NCI-H1417 (cell line): ENCODE measurements around the gene NUP42.
"Not testable (repeated sequence)": the region's sequence is repeated elsewhere in the genome, so short reads cannot be mapped to it uniquely, and the experiment has no call there.

Source experiments
- DNase-seq, 3 experiments: peaks; one replicate each; lab custom pipeline; 2025; lab: John Stamatoyannopoulos, UW

NUP42 gene, protein sequence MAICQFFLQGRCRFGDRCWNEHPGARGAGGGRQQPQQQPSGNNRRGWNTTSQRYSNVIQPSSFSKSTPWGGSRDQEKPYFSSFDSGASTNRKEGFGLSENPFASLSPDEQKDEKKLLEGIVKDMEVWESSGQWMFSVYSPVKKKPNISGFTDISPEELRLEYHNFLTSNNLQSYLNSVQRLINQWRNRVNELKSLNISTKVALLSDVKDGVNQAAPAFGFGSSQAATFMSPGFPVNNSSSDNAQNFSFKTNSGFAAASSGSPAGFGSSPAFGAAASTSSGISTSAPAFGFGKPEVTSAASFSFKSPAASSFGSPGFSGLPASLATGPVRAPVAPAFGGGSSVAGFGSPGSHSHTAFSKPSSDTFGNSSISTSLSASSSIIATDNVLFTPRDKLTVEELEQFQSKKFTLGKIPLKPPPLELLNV

DNA sequence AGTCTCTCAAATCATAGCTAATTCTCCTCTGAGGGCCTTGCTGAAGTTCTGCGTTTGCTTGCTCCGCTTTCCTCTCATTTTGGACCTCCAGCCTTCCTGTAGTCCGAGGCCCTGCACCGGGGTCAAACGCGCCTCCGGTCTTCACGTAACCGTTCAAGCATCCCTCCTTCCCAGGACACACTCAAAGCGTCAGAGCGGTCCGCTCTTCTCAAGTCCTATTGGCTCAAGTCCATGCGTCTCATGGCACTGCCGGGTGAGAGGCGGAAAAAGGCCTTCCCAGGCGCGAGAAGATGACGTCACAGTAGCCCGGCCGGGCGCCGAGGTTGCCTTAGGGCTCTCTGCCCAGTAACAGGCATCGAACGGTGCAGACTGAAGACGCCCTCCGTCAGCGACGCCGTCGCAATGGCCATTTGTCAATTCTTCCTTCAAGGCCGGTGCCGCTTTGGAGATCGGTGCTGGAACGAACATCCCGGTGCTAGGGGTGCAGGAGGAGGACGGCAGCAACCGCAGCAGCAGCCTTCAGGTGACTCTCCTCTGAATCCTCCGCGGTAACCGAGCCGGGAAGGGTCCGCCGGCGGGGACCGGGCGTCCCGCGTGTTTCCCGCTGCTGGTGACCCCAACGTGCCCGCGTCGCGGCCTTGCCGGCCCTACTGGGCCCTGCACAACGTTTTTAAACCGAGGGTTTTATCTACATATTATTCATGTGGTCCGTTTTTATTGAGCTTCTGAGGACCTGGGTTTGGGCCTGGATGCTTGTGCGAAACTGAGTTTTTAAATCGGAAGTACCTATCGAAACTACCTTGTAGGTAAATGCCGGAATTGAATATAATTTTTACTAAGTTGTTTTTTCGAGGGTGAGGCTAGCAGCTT, at the start of gene NUP42:
TSS of gene NUP42 (plus strand) at position 365 of the 870 bp plus-strand sequence. CDS start at position 403, 38 bp downstream.
- peak; percentile 98 to 100 (median 99) for DNase-seq

DNA sequence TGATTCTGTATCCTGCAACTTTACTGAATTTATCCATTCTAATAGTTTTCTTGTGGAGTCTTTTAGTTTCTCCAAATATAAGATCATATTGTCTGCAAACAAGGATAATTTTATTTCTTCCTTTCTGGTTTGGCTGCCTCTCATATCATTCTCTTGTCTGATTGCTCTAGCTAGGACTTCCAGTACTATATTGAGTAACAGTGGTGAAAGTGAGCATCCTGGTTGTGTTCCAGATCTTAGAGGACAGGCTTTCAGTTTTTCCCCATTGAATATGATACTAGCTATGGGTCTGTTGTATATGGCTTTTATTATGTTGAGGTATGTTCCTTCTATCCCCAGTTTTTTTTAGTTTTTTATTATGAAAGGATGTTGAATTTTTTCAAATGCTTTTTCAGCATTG, 48.1 kb upstream of the NUP42 start:
- no peak for DNase-seq

DNA sequence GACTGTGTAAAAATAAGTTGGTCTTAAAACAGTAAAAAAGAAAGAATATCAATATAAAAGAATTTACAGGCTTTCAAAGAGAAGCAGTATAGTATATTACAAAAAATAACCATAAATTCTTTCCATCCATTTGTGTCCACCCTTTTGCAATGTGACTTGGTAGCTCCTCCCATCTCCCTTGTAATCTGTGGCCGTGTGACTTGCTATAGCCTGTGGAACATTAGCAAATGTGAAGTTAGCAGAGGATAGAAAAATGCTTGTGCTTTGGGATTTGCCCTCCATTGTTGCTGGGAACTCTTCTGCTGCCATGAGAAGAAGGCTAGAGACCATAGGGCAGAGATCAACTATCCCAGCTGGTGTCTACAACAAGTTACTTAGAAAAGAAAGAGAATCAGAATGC, 46.1 kb upstream of the NUP42 start:
- DNase-seq: no peak

DNA sequence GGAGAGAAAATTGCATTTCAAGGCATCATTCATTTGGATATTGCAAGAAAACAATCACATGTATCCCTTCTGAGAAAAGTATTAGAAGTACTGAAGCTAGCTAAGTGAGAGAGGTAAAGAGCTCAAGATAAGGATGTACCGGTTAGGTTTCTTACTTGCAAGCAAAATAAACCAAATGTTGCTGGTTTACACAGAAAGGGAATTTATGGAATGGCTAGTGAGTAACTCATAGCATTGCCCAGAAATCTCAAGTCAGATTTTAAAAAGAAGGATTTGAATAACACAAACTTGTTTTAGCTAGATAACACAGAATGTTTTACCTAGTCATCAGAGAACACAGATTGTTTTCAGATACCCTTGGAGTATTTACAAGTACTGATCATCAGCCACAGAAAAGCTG, 45.6 kb upstream of the NUP42 start:
- DNase-seq: no peak

DNA sequence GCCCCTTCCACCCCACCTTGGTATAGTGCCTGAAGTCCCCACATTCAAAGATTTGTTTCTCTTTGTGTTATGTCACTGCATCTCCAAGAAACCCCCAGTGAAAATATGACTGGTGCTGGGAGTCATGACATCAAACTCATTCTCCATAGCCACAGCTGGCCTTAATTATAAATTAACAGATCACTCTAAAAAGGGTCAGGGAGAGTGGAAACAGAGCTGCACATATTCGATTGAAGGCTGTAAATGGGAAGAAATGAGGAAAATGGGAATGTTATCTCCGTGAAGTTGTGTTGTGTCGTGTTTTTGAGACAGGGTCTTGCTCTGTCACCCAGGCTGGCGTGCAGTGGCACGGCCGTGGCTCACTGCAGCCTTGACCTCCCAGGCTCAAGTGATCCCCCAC, 24.2 kb upstream of the NUP42 start:
- DNase-seq: no peak

DNA sequence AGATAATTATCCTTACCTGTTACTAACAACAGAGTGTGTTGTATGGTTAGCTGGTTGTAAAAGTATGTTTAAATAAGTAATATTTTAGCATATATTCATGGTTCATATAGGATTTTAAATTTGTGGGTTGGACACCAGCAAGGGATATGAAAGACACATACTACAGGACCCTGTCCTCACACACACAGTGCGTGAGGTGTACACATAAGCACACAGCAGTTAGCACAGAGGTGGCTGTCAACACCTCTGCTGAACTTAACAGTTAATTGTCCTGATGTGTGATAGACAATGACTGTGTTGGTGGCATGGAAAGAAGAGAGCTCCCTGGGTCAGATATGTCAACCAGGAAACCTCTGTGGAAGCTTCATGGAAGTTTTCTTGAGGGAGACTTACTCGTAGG, 23.3 kb upstream of the NUP42 start:
- no peak for DNase-seq

DNA sequence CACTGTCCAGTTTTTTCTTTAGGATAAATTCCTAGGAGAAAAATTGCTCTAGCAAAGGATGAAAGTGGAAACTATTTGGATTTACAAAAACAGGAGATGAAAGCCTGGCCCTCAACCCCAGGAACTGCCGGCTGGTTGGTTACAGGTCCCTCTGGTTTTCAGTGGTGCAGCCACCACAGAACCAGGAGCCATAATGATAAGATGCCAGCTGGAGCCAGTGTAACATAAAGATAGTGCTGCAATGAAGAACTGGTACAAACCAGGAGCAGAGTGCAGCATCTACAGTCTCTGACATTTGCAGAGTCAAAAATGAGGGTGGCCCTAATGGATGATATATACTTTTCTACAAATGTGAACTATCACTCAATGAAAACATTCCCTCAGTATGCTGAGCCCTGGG, 20.4 kb upstream of the NUP42 start:
- DNase-seq: no peak

DNA sequence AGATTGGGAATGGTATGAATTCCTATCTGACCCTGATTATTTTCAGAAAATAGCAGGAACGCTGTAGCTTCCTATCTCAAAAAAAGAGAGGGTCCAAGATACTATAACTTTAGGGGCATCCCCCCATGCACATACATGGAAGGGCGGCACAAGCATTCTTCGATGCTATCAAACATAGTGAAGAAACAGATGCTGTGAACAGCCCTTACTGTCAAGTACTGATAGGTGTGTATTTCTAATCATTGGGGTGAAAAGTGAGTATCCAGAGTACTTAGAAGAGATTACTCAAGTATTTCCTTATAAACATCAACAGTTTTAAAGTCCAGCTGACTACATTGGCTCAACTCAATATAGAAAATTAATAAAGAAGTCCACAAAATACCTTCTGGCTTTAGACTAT, 17.0 kb upstream of the NUP42 start:
- DNase-seq: no peak

DNA sequence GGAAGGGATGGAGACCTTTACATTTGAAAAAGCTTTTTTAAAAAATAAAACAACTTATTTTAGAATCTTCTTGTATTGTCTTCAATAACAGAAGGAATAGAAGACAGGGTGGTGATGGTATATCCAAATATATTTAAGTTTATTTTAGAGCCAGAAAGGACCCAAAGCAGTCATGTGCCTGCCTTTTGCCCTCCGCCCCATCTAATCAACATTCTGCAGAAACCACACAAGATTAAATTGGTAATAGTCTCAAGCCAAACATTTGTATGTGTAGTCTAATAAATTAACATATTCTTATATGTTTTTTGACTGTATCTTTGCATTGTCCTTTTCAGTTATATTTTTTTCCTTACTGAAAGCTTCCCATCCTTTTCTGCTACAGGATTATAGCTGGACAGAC, 16.5 kb upstream of the NUP42 start:
- DNase-seq: no peak

DNA sequence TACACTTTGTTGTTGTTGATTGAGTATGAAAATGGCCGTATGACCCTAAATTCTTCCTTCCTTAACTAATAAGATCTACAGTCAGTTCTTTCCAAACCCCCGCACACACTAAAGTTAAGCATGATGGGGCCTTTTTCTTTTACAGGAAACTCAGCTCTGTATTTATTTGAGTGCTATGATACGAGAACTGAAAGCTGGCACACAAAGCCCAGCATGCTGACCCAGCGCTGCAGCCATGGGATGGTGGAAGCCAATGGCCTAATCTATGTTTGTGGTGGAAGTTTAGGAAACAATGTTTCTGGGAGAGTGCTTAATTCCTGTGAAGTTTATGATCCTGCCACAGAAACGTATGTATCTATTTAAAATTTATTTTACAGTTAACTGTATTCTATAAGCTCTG, 14.2 kb upstream of the NUP42 start:
- no peak for DNase-seq

DNA sequence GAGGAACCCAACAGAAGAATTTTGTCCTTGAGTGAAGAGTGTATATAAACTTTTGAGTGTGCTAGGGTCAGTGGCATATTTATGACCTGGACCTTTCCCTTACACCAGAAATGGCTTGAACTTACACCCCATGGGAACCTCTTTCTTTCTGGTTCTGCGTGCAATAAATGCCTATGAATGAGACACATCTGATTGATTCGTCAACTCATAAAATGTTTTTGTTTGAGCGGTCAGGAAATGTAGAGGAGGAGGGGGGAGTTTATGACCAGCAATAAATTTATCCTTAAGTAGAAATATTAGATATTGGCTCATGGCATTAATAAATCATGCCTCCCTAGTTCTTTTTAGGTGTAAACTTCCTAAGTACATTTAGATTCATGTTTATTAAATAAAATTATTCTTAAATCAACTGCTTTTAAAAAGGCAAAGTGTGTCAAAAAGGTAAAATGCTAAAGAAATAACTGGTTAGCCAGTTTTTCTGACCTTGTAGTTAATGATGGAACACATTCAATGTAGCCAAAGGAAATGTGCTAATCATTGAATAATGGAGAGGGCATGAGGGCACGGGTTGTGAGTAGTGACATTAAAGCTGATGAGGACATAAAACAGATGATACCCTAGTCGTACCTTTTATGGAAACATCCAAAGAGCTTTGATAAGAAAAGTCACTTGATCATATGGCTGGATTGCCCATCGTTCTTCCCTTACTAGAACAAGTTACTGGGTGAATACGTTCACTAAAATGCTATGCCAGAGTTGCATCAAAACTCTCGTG, 13.6 kb upstream of the NUP42 start:
- no peak for DNase-seq

DNA sequence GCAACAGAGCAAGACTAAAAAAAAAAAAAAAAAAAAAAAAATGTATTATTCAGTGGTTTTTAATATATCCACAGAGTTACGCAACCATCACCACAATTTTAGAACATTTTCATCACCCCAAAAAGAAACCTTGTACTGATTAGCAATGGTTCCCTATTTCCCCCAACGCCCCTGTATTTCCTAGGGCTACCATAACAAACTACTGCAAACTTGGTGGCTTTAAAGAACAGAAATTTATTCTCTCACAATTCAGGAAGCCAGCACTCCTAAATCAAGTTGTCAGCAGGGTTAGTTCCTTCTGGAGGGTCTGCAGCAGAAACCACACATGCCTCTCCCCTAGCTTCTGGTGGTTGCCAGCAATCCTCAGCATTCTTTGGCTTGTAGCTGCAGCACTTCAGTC, 5.9 kb upstream of the NUP42 start:
- DNase-seq: no peak

DNA sequence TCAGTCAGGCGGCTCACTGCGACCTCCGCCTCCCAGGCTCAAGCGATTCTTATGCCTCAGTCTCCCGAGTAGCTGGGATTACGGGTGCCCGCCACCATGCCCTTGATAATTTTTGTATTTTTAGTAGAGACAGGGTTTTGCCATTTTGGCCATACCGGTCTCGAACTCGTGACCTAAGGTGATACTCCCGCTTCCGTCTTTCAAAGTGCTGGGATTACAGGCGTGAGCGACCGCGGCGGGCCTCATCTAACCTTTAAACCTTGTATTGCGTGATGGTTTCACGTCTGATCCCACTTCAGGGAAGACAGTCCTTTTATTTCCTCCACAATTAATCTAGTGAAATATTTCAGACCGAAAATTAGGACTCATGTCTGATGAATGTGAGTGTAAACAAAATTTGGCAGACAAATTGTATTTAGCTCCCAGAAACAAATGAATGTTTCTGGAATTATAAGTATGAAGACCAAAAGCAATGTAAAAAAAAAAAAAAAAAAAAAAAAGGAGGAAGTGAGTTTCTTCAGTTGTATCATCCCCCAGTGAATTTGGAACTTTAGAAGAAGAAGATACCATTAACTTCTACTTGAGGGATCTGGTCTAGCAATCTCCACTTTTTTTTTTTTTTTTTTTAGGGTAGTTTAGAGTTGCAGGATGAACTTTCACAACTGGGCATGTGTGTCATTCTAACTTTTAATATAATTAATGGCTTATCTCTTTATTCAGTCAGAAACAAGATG, 1.6 kb downstream of the NUP42 start:
- DNase-seq: no peak

DNA sequence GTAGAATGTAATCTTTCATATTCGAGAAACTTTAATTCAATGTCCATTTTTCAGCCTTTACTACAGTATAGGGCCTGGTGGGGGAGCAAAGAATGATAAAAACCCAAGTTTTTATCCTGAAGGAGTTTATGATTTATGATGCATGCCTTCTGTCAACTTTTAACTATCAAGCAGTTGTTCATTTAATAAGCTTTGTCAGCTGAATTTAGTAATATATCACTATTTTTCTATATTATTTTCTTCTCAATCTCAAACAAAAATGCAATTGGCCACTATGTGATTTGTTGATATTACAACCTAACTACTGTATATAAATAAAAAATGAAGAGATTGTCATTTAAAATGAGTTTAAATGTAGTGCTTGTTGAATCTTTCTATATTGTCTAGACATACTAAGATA, 2.4 kb downstream of the NUP42 start:
- no peak for DNase-seq

DNA sequence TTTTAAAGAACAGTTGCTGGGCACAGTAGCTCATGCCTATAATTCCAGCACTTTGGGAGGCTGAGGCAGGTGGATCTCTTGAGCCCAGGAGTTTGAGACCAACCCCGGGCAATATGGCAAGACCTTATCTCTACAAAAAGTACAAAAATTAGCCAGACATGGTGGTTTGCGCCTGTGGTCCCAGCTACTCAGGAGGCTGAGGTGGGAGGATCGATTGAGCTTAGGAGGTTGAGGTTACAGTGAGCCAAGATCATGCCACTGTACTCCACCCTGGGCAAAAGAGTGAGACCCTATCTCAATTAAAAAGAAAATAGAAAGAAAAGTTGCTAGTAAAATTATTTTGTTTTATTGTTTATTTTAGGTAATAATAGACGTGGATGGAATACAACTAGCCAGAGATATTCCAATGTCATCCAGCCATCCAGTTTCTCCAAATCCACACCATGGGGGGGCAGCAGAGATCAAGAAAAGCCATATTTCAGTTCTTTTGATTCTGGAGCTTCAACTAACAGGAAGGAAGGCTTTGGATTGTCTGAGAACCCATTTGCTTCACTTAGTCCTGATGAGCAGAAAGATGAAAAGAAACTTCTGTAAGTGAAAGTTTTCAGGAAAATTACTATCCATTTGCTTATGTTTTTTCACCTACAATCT, 3.0 kb downstream of the NUP42 start:
- peak in 2 of 3 experiments; percentile 7 to 32 for DNase-seq

DNA sequence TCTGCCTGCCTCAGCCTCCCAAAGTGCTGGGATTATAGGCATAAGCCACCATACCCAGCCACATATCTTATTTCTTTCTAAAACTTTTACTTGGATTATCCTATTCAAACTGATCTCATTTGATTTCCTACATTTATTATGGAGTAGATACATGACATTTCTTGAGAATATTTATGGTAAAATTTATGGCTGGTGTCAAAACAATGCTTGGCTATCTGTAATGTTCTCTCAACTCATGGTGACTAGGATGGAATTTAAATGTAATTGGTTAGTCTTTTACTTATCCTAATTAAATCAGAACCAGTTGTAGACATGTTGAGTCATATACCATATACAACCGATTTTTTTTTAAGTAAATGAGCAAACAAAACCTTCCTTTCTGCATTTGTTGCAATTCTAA, 4.1 kb downstream of the NUP42 start:
- no peak for DNase-seq

DNA sequence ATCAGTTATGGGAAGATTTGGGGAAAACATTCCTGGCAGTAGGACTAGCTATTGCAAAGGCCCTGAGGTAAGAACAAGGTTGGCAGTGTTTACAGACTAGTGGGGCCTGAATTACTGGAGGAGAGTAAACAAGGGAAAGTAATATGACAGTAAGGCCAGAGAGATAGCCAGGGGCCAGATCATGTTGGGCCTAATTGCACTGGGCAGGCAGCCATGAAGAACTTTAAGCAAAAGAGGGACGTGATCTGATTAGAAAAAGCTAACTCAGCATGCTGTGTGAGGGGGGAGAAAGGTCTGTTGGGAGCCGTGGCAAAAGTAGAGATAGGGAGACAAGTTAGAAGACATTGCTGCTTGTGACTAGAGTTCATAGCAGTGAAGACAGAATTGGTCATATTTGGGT, 9.2 kb downstream of the NUP42 start:
- peak in 1 of 3 experiments; percentile 44 for DNase-seq

DNA sequence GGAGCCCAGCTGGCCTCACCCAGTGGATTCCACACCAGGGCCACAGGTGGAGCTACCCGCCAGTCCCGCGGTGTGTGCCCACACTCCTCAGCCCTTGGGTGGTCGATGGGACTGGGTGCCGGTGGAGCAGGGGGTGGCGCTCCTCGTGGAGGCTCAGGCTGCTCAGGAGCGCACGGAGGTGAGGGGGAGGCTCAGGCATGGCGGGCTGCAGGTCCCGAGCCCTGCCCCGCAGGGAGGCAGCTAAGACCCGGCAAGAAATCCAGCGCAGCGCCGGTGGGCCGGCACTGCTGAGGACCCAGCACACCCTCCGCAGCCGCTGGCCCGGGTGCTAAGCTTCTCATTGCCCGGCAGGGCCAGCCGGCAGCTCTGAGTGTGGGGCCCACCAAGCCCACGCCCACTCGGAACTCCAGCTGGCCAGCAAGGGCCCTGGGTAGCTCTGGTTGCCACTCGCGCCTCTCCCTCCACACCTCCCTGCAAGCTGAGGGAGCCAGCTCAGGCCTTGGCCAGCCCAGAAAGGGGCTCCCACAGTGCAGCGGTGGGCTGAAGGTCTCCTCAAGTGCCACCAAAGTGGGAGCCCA, 11.9 kb downstream of the NUP42 start:
- not testable (repeated sequence) for DNase-seq

DNA sequence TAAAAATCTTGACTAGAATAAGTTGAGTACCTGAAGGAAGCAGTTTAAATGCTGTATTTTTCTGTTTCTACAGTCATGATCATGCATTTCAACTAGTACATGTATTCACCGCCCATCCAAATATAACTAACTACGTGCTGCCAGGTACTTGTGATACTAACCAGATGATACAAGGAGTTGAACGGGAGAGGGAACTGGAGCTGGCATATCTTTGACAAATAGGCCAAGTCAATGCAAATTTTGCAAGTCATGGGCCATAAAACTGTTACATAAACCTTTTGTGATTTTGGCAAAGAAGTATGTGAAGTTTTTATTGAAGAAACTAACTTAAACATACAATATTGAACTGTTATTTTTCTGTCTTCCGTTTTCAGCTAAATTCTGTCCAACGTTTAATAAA, 14.5 kb downstream of the NUP42 start:
- DNase-seq: no peak

DNA sequence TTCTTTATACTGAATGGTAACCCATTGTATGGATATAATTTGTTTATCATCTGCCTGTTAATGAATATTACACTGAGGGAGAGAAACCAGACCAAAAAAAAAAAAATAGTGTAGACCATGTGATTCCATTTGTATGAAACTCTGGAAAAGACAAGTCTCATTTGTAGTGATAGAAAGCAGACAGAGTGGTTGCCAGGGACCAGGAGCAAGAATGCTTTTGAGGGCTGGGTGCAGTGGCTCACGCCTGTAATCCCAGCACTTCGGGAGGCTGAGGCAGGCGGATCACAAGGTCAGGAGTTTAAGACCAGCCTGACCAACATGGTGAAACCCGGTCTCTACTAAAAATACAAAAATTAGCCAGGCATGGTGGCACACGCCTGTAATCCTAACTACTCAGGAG, 15.9 kb downstream of the NUP42 start:
- DNase-seq: not testable (repeated sequence)

DNA sequence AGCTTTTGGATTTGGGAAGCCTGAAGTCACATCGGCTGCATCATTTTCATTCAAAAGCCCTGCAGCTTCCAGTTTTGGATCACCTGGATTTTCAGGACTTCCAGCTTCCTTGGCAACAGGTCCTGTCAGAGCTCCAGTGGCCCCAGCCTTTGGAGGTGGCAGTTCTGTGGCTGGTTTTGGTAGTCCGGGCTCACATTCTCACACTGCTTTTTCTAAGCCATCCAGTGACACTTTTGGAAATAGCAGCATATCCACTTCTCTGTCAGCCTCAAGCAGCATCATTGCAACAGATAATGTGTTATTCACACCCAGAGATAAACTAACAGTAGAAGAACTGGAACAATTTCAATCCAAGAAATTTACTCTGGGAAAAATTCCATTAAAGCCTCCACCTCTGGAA, 18.5 kb downstream of the NUP42 start:
- DNase-seq: no peak
